Dedifferentiated amniotic fluid mesenchymal stem cell (primary cell): ENCODE measurements around the gene METTL17.

ENCODE experiments used
- DNase-seq: peaks from one replicate; pipeline ENCODE4 v3.0.0-alpha.2; 2016; ENCODE audit errors: extremely low spot score

The METTL17 gene

GRCh38 chr14:21043387-21043973, 53.7 kb downstream of the METTL17 start:
- DNase-seq, result no peak

GRCh38 chr14:21043974-21044618, 54.3 kb downstream of the METTL17 start:
- DNase-seq, result no peak
